Measurements from ENCODE around the gene TUBA4B.

The TUBA4B gene

GRCh38 chr2:219271021-219271420, 18.0 kb downstream of the TUBA4B start:
- H3K36me3 ChIP-seq = no peaks in the 10 kb centered on the region
- no peak overlapping the region for H3K4me2 ChIP-seq
- no peak overlapping the region for H3K9ac ChIP-seq
- no peak overlapping the region for H3K4me3 ChIP-seq
- H3K9me3 ChIP-seq = no peaks in the 10 kb centered on the region
- TF ChIP-seq Cebpa-rat (IDR thresholded peaks at IDR 0.05) = no peak
- H3K4me1 ChIP-seq = 0 out of 2 replicates have a peak, but pooled peaks cover 8% of the 10 kb centered on the region
- no peak overlapping the region for H3K27ac ChIP-seq
- no peaks in the 10 kb centered on the region for H4K20me1 ChIP-seq
- no peaks in the 10 kb centered on the region for H3K27me3 ChIP-seq

DNA sequence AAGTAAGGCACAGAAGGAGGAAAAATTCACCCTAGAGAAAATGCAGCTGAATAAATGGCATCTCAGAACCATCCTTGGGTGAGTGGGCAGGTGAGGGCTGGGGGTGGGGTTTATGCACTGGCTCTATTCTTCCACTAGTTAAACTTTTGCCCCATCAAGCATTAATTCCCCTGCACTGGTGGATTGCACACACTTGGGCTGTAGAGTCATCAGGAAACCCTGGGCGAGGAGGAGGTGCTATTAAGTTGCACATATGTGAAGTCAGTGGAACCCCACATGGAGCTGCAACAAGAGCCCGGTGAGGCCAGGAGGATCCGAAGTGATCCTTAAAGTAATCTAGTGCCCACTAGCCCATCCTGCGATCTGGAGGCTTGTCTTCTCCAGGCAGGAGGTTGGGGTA, 19.3 kb downstream of the TUBA4B start:
- Histone ChIP-seq H3K27me3 (no peaks in the 10 kb centered on the region), H3K9me3 (no peaks in the 10 kb centered on the region), H3K4me3 (no peak overlapping the region), H3K4me1 (peaks cover under 1% of the 10 kb centered on the region; the same call in 1 of the 2 replicates), H3K27ac (no peak overlapping the region), H3K9ac (no peak overlapping the region), H3K4me2 (no peak overlapping the region), H3K36me3 (no peaks in the 10 kb centered on the region), H4K20me1 (no peaks in the 10 kb centered on the region)
- TF ChIP-seq Cebpa-rat (IDR thresholded peaks at IDR 0.05) = no peak

GRCh38 chr2:219272995-219273394, 20.0 kb downstream of the TUBA4B start:
- Histone ChIP-seq H3K9ac (no peak overlapping the region), H4K20me1 (no peaks in the 10 kb centered on the region), H3K27me3 (no peaks in the 10 kb centered on the region), H3K9me3 (no peaks in the 10 kb centered on the region), H3K36me3 (no peaks in the 10 kb centered on the region), H3K4me3 (no peak overlapping the region), H3K27ac (no peak overlapping the region), H3K4me1 (peaks cover 6% of the 10 kb centered on the region), H3K4me2 (no peak overlapping the region)
- TF ChIP-seq Cebpa-rat (IDR thresholded peaks at IDR 0.05) = no peak

- TF ChIP-seq Cebpa-rat (IDR thresholded peaks at IDR 0.05) = no peak
- Histone ChIP-seq H3K4me1 (peaks cover 16% of the 10 kb centered on the region), H3K9me3 (no peaks in the 10 kb centered on the region), H3K27ac (no peak overlapping the region), H3K4me3 (no peak overlapping the region), H3K36me3 (no peaks in the 10 kb centered on the region), H4K20me1 (no peaks in the 10 kb centered on the region), H3K9ac (no peak overlapping the region), H3K27me3 (no peaks in the 10 kb centered on the region), H3K4me2 (no peak overlapping the region)
Observed at GRCh38 chr2:219273937-219274336, 20.9 kb downstream of the TUBA4B start.

DNA sequence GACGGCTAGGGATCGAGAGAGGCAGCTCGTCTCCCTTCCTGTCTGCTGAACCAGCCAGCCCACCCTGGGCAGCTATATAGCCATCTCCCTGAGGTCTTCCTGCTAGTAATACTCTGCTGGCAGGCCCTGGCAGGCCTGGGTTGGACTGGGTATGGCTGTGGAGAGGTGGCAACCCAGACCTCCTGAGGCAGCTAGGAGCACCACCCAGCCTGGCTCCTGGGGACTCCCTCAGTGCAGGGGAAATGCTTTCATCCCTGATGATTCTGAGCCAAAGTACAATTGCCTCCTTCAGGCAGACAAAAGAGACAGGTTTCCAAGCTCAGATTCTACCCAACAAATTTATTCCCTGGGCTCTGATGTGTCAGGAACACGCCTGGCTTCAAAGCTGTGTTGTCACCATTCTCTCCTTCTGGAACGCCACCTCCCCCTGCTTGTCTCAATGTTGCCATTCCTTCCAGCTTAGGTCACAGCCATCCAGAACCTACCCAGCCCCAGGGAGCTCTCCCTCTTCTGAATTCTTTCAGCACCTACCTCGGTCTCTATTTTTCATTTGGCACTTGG, 21.4 kb downstream of the TUBA4B start:
- no peak overlapping the region for H3K27ac ChIP-seq
- no peak overlapping the region for H3K4me2 ChIP-seq
- H3K9ac ChIP-seq = no peak overlapping the region
- H3K27me3 ChIP-seq = no peaks in the 10 kb centered on the region
- H3K4me3 ChIP-seq = no peak overlapping the region
- H4K20me1 ChIP-seq = no peaks in the 10 kb centered on the region
- H3K4me1 ChIP-seq = peaks cover 17% of the 10 kb centered on the region
- TF ChIP-seq Cebpa-rat (IDR thresholded peaks at IDR 0.05) = no peak
- no peaks in the 10 kb centered on the region for H3K36me3 ChIP-seq
- H3K9me3 ChIP-seq = no peaks in the 10 kb centered on the region

GRCh38 chr2:219277703-219278654, 24.9 kb downstream of the TUBA4B start:
- no peak for TF ChIP-seq Cebpa-rat (IDR thresholded peaks at IDR 0.05)
- Histone ChIP-seq H3K4me1 (peaks cover 52% of the 10 kb centered on the region), H3K27me3 (no peaks in the 10 kb centered on the region), H3K9ac (peak overlapping the region; percentile 85; the same call in 1 of the 2 replicates), H4K20me1 (peaks cover 16% of the 10 kb centered on the region; the same call in 1 of the 2 replicates), H3K27ac (peak overlapping the region; percentile 76; the same call in 1 of the 2 replicates), H3K9me3 (no peaks in the 10 kb centered on the region), H3K4me3 (0 out of 2 replicates have a peak overlapping the region, but pooled peaks have one; percentile 74), H3K4me2 (peak overlapping the region; percentile 79), H3K36me3 (no peaks in the 10 kb centered on the region)

DNA sequence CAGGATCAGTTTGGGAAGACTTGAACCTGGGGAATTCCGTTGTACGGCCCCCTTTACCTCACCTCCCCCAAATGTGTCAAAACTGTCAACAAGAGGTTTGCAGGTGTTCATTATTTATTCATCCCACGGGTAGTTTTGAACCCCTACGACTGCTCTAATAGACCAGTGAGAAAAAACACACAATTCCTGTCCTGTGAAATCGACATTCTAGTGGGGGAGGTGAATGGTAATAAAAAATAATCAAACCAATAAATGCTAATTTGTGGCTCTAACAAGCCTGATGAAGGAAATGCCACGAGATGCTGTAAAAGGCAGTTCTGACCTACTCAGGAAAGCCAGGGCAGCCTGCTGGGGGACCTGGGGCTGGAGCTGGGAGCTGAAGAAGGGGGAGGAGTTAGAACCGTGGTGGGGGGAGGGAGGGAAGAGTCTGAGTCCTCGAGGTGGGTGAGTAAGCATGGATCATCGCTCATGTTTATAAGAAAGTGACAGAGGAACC, 25.7 kb downstream of the TUBA4B start:
- Histone ChIP-seq H4K20me1 (peaks cover 19% of the 10 kb centered on the region; the same call in 1 of the 2 replicates), H3K4me2 (peak overlapping the region; percentile 79), H3K36me3 (no peaks in the 10 kb centered on the region), H3K27ac (peak overlapping the region; percentile 76), H3K9me3 (no peaks in the 10 kb centered on the region), H3K9ac (peak overlapping the region; percentile 85), H3K27me3 (no peaks in the 10 kb centered on the region), H3K4me3 (peak overlapping the region; percentile 74), H3K4me1 (peaks cover 60% of the 10 kb centered on the region)
- no peak for TF ChIP-seq Cebpa-rat (IDR thresholded peaks at IDR 0.05)

- H3K4me1 ChIP-seq = peaks cover 66% of the 10 kb centered on the region
- TF ChIP-seq Cebpa-rat (IDR thresholded peaks at IDR 0.05) = no peak
Observed at GRCh38 chr2:219279151-219279915, 26.3 kb downstream of the TUBA4B start, which contains the start of gene DNAJB2. Gene DNAJB2, plus strand, starts transcription at chr2:219279366. Its CDS starts 468 bp downstream, at chr2:219279834.

DNA sequence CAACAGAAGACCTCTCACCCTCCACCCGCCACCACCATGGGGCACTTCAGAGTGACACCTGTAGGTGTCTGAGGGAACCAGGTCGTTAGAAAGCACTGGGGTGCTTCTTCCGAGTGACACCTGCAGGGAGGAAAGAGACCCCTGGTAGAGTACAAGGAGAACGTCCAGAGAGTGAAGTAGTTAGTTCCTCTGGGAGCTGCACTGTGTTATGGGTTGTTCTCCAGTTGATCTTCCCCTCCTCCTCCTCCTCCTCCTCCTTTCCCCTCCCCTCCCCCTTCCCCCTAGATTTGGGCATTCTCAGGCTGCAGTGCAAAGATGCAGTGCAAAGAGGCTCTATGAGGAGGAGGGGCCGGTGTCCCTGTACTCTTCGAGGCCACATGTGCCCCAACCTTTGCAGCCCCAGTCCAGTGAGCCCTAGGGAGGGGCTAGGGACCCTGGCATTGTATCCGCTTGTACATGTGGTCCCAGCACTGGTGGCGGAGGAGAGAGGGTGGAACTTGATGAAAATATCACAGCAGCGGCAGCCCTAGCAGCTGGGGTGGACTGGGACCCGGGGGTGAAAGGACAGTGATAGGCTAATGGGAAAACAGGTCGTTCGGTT, 27.0 kb downstream of the TUBA4B start:
- H3K9me3 ChIP-seq = no peaks in the 10 kb centered on the region
- peaks cover 9% of the 10 kb centered on the region; the same call in 1 of the 2 replicates for H3K36me3 ChIP-seq
- H3K9ac ChIP-seq = peak overlapping the region; percentile 85
- peak overlapping the region; percentile 91 for H3K27ac ChIP-seq
- H3K4me2 ChIP-seq = peak overlapping the region; percentile 99
- H3K4me1 ChIP-seq = peaks cover 73% of the 10 kb centered on the region
- H3K27me3 ChIP-seq = no peaks in the 10 kb centered on the region
- peak overlapping the region; percentile 74 for H3K4me3 ChIP-seq
- H4K20me1 ChIP-seq = peaks cover 28% of the 10 kb centered on the region; the same call in 1 of the 2 replicates
- no peak for TF ChIP-seq Cebpa-rat (IDR thresholded peaks at IDR 0.05)

More at GRCh38 chr2:219279151-219279915, 26.3 kb downstream of the TUBA4B start, which contains the start of gene DNAJB2:
- H3K9ac ChIP-seq = peak within 1 kb of the TSS; percentile 85
- peaks cover 21% of the 10 kb centered on the region; the same call in 1 of the 2 replicates for H4K20me1 ChIP-seq
- H3K4me2 ChIP-seq = peak within 1 kb of the TSS; percentile 99
- peak within 1 kb of the TSS; percentile 74 for H3K4me3 ChIP-seq
- no peaks in the 10 kb centered on the region for H3K27me3 ChIP-seq
- peak within 1 kb of the TSS; percentile 91 for H3K27ac ChIP-seq
- no peaks in the 10 kb centered on the region for H3K9me3 ChIP-seq
- peaks cover 3% of the 10 kb centered on the region; the same call in 1 of the 2 replicates for H3K36me3 ChIP-seq

Measured in BLaER1 (cell line).